ENCODE results near the gene PIGZ.

DNA sequence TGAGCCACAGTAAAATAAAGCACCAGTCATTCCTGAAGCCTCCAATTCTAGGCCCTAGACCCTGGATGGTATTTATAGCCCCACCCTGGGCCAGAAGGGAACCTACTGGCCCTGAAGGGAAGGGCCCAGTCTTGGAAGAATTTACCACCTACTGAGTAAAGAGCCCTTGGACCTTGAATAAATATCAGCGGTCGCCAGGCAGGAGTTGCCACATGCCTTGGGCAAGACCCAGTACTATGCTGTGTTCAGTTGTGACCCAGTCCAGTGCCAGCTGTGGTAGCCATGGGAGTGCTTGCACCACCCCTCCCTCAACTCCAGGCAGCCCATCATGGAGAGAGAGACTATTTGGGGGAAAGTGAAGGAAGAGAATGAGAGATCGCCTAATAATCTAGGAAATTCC, 53.3 kb downstream of the PIGZ start:
- TF ChIP-seq, protein P1, sequence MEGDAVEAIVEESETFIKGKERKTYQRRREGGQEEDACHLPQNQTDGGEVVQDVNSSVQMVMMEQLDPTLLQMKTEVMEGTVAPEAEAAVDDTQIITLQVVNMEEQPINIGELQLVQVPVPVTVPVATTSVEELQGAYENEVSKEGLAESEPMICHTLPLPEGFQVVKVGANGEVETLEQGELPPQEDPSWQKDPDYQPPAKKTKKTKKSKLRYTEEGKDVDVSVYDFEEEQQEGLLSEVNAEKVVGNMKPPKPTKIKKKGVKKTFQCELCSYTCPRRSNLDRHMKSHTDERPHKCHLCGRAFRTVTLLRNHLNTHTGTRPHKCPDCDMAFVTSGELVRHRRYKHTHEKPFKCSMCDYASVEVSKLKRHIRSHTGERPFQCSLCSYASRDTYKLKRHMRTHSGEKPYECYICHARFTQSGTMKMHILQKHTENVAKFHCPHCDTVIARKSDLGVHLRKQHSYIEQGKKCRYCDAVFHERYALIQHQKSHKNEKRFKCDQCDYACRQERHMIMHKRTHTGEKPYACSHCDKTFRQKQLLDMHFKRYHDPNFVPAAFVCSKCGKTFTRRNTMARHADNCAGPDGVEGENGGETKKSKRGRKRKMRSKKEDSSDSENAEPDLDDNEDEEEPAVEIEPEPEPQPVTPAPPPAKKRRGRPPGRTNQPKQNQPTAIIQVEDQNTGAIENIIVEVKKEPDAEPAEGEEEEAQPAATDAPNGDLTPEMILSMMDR (IDR thresholded peaks at IDR 0.05): no peak
- TF ChIP-seq EP300 (IDR thresholded peaks at IDR 0.05; ENCODE audit: low read depth): no peak
- no peak for TF ChIP-seq POLR2AphosphoS5 (IDR thresholded peaks at IDR 0.05)
- no peak for TF ChIP-seq POLR2A (IDR thresholded peaks at IDR 0.05)
